ENCODE measurements around the gene RBM22.

The RBM22 gene

DNA sequence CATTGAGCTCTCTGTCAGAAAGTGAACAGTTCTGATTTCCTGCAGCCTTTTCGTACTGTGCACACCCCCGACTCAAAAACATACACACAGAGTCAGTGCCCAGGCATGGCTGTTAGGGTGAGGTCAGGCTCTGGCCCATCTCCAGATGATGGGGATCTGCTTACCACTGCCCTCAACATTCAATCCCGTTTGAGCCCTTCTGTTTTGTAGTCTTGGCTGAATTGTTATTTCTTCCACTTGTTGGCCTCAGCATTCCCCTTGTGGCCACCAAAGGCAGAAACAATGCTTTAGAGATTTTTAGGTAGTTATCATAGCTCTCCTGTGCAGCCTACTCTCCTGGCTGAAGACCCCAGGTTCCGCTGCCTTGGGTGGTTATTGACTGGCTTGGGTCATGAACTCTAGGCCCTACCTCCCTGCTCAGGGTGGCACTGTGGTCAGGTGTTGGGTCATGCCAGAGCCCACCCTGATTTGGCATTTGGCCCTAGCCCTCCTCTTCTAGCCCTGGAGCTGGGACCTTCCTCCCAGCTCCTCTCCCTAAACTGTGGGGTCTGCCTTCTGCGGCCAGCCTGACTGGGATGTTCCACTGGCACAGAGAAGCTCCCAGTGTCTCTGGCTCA lies 47.6 kb downstream of the RBM22 start:
- DNase-seq (ENCODE audit: low read depth in 3 of 3, low spot score in 1 of 3) = no peak

DNA sequence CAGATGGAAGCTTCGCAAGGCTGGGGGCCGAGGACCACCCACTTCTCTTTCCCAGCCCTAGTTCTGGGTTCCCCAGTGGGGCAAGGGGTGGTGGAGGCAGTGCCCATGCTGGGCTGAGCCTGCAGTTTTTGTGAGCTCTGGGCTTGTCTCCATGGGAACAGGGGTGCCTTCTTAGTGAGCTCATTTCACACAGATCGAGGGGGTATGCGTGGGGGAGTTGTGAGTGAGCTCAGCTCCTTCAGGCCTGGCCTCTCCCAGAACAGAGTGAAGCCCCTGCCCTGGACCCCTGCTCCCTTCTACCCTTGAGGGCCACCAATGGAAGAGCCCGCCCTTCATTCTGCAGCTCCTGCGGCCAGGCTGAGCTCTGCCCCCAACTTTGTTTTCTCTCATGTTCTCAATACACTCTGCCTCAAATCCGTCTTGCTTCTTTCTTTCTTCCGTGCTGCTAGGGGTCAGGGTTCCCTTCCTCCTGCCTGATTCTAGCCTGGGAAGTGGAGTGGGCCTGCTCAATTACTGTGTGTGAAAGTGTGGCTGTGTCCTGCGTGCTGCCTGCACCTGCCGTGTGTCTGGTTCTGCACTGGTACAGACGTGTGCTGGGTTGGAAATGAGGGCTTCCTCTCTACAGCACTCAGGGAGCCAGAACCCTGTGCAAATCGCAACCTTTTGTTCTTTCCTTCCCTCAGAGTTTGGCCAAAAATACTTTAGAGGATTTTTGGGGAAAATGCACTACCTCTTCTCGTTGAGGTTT lies 48.8 kb downstream of the RBM22 start:
- no peak for DNase-seq (ENCODE audit: low read depth in 3 of 3, low spot score in 1 of 3)

DNA sequence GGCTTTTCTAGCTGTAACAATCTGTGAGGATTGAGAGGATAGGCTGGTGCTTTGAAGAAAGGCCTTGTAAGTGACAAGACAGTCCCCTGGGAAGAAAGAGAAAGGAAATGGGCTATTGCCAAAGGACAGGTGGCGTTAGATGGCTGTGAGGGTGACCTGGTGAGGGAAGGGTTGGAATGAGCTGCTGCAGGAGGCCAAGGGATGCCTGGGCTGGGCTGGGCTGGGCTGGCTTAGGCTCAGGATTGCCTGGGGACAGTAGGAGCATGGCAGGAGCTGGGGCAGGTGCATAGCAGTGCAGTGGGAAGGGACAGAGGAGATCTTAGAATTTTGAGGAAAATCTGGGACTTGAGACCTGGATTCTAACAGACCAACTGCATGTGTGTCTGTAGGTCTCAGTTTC lies 49.5 kb downstream of the RBM22 start:
- no peak for DNase-seq (ENCODE audit: low read depth in 3 of 3, low spot score in 1 of 3)

DNA sequence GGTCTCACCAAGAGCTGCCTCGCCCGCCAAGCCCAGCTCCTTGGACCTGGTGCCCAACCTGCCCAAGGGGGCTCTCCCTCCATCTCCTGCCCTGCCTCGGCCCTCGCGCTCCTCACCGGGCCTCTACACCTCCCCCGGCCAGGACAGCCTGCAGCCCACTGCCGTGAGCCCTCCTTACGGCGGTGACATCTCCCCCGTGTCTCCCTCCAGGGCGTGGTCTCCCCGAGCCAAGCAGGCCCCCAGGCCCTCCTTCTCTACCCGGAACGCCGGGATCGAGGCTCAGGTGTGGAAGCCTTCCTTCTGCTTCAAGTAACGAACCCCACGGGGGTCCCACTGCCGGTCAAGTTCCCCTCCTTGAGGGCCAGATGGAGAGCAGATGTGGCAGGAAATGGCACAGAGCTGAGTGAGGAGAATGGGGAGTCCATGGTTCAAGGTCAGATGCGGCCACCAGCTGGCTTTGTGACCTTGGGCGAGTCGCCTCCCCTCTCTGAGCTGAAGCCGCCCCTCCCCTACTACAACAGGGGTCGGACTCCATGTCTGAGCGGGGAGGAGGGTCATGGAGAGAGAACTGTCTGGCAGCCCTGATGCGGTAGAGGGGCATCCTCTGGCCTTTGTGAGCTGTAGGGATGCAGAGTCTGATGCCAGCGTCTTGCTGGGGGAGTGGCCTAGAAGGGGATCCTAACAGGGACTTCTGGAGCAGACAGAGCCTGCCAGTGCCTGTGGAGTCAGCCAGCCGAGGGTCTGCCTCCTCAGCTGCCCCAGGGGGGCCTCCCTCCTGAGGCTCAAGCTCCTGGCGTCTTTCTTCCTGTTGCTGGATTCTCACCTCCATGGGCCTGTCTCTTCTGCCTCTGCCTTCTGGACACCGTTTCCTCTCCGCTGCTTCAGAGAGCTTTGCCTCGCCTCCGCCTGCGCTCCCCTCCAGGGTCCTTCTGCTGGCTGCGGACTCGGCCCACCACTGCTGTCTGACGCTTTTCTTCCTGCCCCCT lies 50.5 kb downstream of the RBM22 start:
- DNase-seq (ENCODE audit: low read depth in 3 of 3, low spot score in 1 of 3) = no peak

DNA sequence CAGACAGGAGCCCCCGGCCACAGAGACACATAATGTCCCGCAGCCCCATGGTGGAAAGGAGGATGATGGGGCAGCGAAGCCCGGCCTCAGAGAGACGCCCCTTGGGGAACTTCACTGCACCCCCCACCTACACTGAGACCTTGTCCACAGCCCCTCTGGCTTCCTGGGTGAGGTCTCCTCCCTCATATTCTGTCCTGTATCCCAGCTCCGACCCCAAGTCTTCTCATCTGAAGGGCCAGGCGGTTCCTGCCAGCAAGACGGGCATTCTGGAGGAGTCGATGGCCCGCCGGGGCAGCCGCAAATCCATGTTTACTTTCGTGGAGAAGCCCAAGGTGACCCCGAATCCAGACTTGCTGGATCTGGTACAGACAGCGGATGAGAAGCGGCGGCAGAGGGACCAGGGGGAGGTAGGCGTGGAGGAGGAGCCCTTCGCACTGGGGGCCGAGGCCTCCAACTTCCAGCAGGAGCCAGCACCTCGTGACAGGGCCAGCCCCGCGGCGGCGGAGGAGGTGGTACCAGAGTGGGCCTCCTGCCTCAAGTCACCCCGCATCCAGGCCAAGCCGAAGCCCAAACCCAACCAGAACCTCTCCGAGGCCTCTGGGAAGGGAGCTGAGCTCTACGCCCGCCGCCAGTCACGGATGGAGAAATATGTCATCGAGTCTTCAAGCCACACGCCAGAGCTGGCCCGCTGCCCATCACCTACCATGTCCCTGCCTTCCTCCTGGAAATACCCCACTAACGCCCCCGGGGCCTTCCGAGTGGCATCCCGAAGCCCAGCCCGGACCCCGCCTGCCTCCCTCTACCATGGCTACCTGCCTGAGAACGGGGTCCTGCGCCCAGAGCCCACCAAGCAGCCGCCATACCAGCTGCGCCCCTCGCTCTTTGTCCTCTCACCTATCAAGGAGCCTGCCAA lies 51.5 kb downstream of the RBM22 start:
- no peak for DNase-seq (ENCODE audit: low read depth in 3 of 3, low spot score in 1 of 3)

DNA sequence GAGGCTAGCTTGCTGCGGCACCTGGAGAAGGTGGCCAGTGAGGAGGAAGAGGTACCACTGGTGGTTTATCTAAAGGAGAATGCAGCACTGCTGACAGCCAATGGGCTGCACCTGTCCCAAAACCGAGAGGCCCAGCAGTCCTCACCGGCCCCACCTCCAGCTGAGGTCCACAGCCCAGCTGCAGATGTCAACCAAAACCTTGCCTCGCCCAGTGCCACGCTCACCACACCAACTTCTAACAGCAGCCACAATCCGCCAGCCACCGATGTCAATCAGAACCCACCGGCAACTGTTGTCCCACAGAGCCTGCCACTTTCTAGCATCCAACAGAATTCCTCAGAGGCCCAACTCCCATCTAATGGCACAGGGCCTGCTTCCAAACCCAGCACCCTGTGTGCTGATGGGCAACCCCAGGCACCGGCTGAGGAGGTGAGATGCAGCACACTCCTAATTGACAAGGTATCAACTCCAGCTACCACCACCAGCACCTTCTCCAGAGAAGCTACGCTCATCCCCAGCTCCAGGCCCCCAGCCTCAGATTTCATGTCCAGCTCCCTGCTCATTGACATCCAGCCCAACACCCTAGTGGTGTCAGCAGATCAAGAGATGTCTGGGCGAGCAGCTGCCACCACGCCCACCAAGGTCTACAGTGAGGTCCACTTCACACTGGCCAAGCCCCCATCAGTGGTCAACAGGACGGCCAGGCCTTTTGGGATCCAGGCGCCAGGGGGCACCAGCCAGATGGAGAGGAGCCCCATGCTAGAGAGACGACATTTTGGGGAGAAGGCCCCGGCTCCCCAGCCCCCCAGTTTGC lies 52.4 kb downstream of the RBM22 start:
- no peak for DNase-seq (ENCODE audit: low read depth in 3 of 3, low spot score in 1 of 3)

DNA sequence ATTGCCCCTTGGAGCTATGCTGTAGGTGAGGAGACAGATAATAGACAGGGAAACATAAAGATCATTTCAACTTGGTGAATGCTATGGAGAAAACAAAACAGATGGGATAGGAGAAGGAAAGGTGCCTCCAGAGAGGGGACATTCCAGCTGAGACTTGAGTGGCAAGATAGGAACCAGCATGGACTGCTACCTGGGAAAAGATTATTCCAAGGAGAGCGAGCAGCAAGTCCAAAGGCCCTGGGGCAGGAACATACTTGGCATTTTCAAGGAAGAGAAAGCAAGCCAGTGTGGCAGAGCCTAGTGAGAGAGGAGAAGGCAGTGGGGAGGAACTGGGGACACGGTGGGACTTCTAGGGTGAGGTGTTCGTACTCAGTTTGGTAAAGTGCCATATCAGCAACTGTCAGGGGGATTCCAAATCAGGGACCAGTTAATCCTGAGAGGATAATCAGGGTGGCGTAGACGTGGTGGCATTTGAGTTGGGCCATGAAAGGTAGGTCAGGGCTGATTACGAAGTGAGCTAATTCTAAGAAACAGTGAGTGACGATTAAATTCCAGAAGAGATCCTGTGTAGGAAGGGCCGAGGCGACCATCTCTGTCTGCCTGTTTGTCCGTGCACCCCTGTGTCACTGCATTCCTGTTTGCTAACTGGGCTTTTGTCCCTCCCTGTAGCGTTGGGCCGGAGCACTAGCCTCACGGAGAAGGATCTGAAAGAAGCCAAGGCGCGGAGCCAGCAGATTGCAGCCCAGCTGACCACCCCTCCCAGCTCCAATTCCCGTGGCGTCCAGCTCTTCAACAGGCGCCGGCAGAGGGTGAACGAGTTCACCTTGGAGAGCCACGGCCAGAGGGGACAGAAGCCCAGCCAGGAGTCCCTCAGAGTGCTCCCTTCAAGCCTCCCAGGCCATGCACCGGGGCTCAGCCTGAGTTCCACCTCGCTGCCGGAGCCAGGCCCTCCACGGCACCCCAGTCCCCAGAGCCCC lies 53.3 kb downstream of the RBM22 start:
- no peak for DNase-seq (ENCODE audit: low read depth in 3 of 3, low spot score in 1 of 3)

DNA sequence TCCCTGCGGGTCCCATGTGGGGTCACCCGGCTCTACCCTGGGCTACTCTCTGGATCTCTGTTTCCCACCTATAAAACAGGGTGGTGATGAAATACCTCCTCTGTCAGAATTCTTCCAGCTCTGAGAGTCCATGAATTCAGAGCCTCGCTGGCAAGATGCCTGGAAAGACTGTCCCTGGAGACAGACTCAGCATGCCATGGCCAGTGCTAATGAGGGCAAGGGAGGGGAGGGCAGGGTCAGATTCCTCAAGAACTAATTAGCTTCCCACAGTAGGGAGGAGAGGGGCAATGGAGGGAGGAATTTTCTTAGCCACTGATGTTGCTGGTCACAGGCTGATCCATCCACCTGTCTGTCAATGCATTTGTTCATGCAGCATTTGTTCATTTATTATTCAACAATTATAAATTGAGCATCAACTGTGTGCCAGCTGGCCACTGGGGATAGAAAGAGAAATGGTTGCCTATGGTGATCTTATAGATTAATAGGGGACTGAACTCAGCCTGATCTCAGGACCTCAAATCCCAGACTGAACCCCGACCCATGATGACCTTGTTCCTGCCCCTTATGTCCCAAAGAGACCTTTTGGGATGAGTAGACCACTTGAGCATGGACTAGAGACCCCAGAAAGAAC lies 55.7 kb downstream of the RBM22 start:
- no peak for DNase-seq (ENCODE audit: low read depth in 3 of 3, low spot score in 1 of 3)

DNA sequence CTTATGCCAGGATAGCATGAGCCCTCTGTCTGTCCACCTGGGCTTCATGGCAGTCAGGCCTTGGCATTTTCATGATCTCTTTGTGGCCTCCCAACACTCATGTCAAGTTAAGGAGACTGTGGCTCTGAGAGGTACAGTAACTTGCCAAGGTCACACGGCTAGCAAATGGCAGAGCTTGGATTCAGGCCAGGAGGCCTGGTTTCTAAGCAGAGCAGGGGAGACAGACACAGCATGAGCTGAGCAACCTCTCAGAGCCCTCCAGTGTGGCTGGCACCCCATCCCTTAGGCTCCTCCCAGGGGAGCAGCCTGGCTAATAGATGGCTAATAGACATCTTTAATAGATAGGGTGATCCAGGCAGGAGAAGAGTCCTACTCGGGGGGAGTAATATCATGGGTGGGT lies 56.3 kb downstream of the RBM22 start:
- no peak for DNase-seq (ENCODE audit: low read depth in 3 of 3, low spot score in 1 of 3)

DNA sequence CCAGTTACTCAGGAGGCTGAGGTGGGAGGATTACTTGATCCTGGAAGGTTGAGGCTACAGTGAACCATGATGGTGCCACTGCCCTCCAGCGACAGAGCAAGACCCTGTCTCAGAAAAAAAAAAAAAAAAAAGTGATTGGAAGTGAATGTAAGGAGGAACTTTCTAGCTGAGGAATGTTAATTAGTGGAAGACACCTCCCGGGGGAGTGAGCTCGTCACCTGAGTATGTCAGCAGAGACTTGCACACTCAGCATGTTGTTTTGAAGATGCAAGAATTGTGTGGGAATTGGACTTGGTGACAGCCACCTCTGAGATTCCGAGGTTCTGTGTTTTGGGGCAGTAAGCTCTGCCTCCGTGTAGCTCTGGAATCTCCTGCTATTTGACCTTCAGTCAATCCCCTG lies 56.8 kb downstream of the RBM22 start:
- DNase-seq (ENCODE audit: low read depth in 3 of 3, low spot score in 1 of 3) = no peak

DNA sequence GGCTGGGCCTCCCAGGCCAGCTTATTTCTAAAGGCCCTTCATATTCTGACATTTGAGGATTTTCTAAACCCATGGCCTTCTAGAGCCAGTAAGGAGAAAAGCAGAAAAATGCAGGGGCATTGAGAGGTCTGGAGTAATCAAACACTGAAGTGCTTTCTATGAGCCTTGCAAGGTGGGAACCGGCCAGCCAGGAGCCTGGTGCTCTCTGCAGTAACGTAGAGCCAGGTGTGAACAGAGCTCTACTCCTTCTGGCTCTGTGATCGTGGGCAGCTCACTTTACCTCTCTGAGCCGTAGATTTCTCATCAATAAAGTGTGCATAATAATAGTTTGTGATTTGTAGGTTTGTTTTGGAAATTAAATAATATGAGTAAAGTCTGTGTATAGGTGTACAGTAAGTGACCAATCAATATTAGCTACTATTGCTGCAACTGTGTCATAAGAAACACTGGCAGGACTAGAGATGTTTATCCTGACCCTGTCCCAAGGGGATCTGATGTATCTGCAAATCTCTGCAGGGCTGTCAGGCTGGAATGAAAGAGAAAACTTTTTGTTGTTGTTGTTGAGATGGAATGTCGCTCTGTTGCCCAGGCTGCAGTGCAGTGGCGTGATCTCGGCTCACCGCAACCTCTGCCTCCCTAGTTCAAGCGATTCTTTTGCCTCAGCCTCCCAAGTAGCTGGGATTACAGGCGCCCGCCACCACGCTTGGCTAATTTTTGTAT lies 57.7 kb downstream of the RBM22 start:
- no peak for DNase-seq (ENCODE audit: low read depth in 3 of 3, low spot score in 1 of 3)

DNA sequence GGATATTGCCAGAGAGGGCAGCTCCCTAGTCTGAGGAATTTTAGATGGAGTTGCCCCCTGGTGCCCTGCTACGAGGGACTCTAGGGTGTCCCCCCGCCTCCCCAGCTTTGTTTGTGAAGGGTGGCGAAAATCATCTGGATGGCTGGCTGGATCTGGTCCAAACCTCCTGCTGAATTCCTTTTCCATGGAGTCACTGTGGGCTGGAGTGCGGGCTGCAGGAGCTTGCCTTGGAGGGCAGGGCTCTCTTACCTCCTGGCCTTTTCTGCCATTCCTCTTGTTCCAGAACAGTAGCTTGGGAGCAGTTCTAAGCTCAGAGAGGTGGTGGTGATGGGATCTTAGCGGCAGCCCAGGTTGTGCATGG lies 58.3 kb downstream of the RBM22 start:
- DNase-seq (ENCODE audit: low read depth in 3 of 3, low spot score in 1 of 3) = no peak

DNA sequence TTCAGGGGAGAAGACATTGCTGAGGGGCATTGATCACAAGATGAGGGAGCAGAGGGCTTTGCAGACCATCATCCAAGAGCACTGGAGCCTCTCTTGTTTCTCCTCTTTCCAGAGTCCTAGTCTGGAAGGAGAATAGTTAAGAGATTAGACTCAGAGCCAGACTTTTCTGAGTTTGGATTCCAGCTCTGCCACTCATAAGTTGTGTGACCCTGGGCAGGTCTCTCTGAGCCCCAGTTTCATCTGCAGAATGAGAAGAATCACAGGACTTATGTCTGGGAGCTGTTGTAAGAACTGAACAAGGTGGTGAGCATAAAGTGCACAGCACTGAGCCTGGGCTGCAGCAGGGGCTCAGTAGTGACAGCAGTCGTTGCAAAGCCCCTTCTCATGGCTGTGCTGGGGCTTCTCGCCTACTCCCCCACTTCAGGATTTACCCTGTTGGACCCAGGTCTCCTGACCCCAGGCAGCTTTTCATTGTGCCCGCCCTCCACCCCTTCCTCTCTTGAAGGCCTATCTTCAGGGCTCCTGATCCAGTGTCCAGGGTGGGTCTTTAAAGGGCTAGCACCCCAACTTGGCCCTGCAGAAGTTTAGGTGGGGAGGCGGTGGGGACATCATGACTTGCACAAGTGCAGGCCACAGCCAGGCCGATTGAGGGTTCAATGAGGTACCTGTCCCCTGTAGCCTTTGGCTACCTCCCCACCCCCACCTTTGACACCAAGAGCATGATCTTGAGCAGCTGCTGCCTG lies 58.9 kb downstream of the RBM22 start:
- no peak for DNase-seq (ENCODE audit: low read depth in 3 of 3, low spot score in 1 of 3)

DNA sequence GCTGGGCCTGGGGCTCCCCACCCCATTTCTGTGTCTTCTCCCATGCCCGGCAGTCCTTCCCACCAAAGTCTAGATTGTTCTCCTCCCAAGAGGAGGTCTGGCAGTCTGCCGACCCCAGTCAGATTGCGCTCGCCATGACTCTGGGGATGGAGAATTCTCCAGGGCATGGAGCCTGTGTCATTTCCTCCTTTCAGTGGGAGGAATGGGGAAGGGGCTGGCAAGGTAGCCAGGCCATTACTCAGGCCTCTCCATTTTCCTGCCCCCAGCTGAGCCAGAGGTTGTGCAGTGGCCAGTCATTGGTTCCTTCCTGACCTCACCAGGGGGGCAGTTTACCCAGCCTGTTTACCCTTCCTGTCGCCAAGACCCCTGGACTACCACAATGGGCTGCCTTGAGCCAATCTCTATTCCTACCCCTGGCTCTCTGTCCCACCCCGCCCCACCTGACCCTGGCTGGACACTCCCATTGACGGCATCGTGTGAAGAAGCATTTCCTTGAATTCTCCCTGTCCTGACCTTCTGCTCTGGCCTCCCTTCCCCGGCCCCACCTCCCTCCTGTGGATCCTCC lies 59.8 kb downstream of the RBM22 start:
- DNase-seq (ENCODE audit: low read depth in 3 of 3, low spot score in 1 of 3) = no peak

Measured in stimulated activated CD4-positive, alpha-beta T cell treated with anti-CD3 and anti-CD28 coated beads, TNF-alpha, amount 100 ng/mL, for 1 hour (primary cell).